ENCODE data around the gene LMTK2.
"Not testable (repeated sequence)": the region's sequence is repeated elsewhere in the genome, so short reads cannot be mapped to it uniquely, and the experiment has no call there.

LMTK2 gene

DNA sequence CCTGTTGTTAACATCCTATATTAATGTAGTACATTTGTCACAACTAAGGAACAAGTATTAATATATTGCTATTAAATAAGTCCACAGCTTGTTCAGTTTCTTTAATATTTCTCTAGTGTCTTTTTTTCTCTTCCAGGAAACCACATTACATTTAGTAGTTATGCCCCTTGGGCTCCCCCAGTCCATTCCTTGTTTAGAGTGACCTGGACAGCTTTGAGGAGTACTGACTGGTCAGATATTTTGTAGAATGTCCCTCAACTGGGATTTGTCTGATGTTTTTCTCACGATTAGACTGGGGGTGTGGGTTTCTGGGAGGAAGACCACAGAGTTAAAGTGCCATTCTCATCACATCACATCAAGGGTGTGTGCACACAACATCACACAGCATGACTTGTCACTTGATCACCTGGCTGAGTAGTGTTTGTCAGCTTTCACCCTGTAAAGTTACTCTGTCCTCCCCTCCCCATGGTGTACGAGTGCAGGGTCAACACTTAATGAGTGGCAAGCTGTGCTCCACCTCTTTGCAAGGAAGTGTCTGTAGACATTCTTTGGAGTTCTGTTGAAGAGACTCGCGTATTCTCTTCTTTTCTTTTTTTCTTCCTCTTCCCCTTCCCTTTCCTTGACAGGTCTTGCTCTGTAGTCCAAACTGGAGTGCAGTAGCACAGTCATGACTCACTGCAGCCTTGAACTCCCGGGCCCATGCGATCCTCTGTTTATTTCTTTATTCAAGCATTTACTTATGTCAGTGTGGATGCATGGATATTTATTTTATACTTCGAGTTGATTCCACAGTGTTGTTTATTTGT is 10.2 kb downstream of the LMTK2 start:
- peaks cover 0 to 2% (median 0%) of the 10 kb centered on the region in 4 experiments for H3K36me3 ChIP-seq (ENCODE audit: control insufficient read depth in 4 of 4, insufficient read depth in 4 of 4, low read length in 3 of 4)
- ChIA-PET CTCF (interaction anchor here (1.0 kb wide), 1 partner anchor 11 kb away, joined by 3 read pairs; no protein-coding TSS in a partner anchor), POLR2A (no interaction called here)

GRCh38 chr7:98119256-98119918 is 12.7 kb downstream of the LMTK2 start:
- no peak overlapping the region for H3K27ac ChIP-seq (ENCODE audit: insufficient read depth in 1 of 2, low read depth in 1 of 2, low read length in 2 of 2, poor library complexity in 1 of 2, severe bottlenecking in 2 of 2)
- POLR2A ChIA-PET: interaction anchor here (0.5 to 0.6 kb wide), 2 partner anchors 15 to 97 kb away, joined by 3 read pairs; no protein-coding TSS in a partner anchor
- no peak for DNase-seq

More for the DNA sequence above, 10.2 kb downstream of the LMTK2 start:
- peaks cover 0 to 11% (median 5%) of the 10 kb centered on the region in 4 experiments for H3K4me1 ChIP-seq (ENCODE audit: control extremely low read depth in 1 of 4, control insufficient read depth in 4 of 4, insufficient read depth in 4 of 4, low read length in 3 of 4)
- DNase-seq: no peak
- no peak overlapping the region for H3K27ac ChIP-seq (ENCODE audit: insufficient read depth in 1 of 2, low read depth in 1 of 2, low read length in 2 of 2, poor library complexity in 1 of 2, severe bottlenecking in 2 of 2)
- peaks cover 0 to 3% (median 0%) of the 10 kb centered on the region in 5 experiments for H3K9me3 ChIP-seq (ENCODE audit: control extremely low read depth in 1 of 5, control insufficient read depth in 4 of 5, insufficient read depth in 2 of 5, low read depth in 1 of 5, low read length in 4 of 5)
- H3K4me3 ChIP-seq (ENCODE audit: control insufficient read depth in 1 of 7, extremely low read depth in 1 of 7, insufficient read depth in 4 of 7, low read depth in 2 of 7, low read length in 6 of 7): no peak overlapping the region
- H3K27me3 ChIP-seq (replicated peaks in 2 of 5; ENCODE audit: control insufficient read depth in 4 of 5, insufficient read depth in 5 of 5, low read length in 4 of 5): no peaks in the 10 kb centered on the region
- WGBS (ENCODE audit: insufficient coverage): 100% methylated on average over 2 of the region's 7 CpGs

DNA sequence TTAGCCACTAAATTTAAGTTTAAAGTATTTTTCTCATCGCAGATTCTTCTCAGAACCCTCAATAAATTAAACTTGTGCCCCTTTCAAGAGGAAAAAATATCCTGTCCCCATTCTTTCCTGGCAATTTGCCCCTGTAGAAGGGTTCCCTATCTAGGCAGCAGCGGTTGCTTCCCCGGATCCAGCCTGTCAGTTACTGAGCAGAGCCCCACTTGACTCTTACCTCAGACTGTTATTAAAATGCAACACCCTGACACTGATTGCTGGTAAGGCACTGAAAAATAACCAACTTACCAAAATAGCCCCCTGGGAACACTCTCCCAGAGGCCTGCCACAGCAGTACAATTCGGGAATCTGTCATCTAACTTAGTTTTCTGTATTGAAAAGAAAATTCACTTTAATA is 13.9 kb downstream of the LMTK2 start:
- WGBS (ENCODE audit: insufficient coverage): 11% methylated on average over 4 of the region's 4 CpGs
- no peak overlapping the region for H3K4me3 ChIP-seq (ENCODE audit: control insufficient read depth in 1 of 7, extremely low read depth in 1 of 7, insufficient read depth in 4 of 7, low read depth in 2 of 7, low read length in 6 of 7)
- DNase-seq: peak in 2 of 3 donors; percentile 7 to 27
- H3K27me3 ChIP-seq (replicated peaks in 2 of 5; ENCODE audit: control insufficient read depth in 4 of 5, insufficient read depth in 5 of 5, low read length in 4 of 5): no peaks in the 10 kb centered on the region
- CTCF ChIA-PET: interaction anchor here (1.0 to 2.3 kb wide), 8 partner anchors 9 to 15 kb away, joined by 3 to 10 read pairs (median 4); no protein-coding TSS in a partner anchor
- no peaks in the 10 kb centered on the region for H3K9me3 ChIP-seq (ENCODE audit: control extremely low read depth in 1 of 5, control insufficient read depth in 4 of 5, insufficient read depth in 2 of 5, low read depth in 1 of 5, low read length in 4 of 5)
- no peaks in the 10 kb centered on the region for H3K36me3 ChIP-seq (ENCODE audit: control insufficient read depth in 4 of 4, insufficient read depth in 4 of 4, low read length in 3 of 4)
- POLR2A ChIA-PET: no interaction called here
- peaks cover 0 to 11% (median 6%) of the 10 kb centered on the region in 4 experiments for H3K4me1 ChIP-seq (ENCODE audit: control extremely low read depth in 1 of 4, control insufficient read depth in 4 of 4, insufficient read depth in 4 of 4, low read length in 3 of 4)
- H3K27ac ChIP-seq (ENCODE audit: insufficient read depth in 1 of 2, low read depth in 1 of 2, low read length in 2 of 2, poor library complexity in 1 of 2, severe bottlenecking in 2 of 2): no peak overlapping the region

More at GRCh38 chr7:98119256-98119918, 12.7 kb downstream of the LMTK2 start:
- peaks cover 0 to 11% (median 6%) of the 10 kb centered on the region in 4 experiments for H3K4me1 ChIP-seq (ENCODE audit: control extremely low read depth in 1 of 4, control insufficient read depth in 4 of 4, insufficient read depth in 4 of 4, low read length in 3 of 4)
- WGBS (ENCODE audit: insufficient coverage): 100% methylated on average over 7 of the region's 10 CpGs
- H3K9me3 ChIP-seq (ENCODE audit: control extremely low read depth in 1 of 5, control insufficient read depth in 4 of 5, insufficient read depth in 2 of 5, low read depth in 1 of 5, low read length in 4 of 5): no peaks in the 10 kb centered on the region
- no peaks in the 10 kb centered on the region for H3K36me3 ChIP-seq (ENCODE audit: control insufficient read depth in 4 of 4, insufficient read depth in 4 of 4, low read length in 3 of 4)
- CTCF ChIA-PET: interaction anchor here (1.1 to 2.3 kb wide), 8 partner anchors 8 to 16 kb away, joined by 3 to 10 read pairs (median 4); no protein-coding TSS in a partner anchor
- H3K4me3 ChIP-seq (ENCODE audit: control insufficient read depth in 1 of 7, extremely low read depth in 1 of 7, insufficient read depth in 4 of 7, low read depth in 2 of 7, low read length in 6 of 7): no peak overlapping the region
- no peaks in the 10 kb centered on the region for H3K27me3 ChIP-seq (replicated peaks in 2 of 5; ENCODE audit: control insufficient read depth in 4 of 5, insufficient read depth in 5 of 5, low read length in 4 of 5)

DNA sequence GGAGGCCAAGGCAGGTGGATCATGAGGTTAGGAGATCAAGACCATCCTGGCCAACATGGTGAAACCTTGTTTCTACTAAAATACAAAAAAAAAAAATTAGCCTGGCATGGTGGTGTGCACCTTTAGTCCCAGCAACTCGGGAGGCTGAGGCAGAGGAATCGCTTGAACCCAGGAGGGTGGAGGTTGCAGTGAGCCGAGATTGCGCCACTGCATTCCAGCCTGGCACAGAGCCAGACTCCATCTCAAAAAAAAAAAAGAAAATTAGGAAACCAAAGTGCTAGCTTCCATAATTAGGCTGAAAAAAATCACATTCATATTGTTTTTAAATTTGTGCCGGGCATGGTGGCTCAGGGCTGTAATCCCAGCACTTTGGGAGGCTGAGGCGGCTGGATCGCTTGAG is 14.7 kb downstream of the LMTK2 start:
- H3K27me3 ChIP-seq (replicated peaks in 2 of 5; ENCODE audit: control insufficient read depth in 4 of 5, insufficient read depth in 5 of 5, low read length in 4 of 5); DNase-seq; H3K27ac ChIP-seq (ENCODE audit: insufficient read depth in 1 of 2, low read depth in 1 of 2, low read length in 2 of 2, poor library complexity in 1 of 2, severe bottlenecking in 2 of 2); H3K36me3 ChIP-seq (ENCODE audit: control insufficient read depth in 4 of 4, insufficient read depth in 4 of 4, low read length in 3 of 4); H3K4me3 ChIP-seq (ENCODE audit: control insufficient read depth in 1 of 7, extremely low read depth in 1 of 7, insufficient read depth in 4 of 7, low read depth in 2 of 7, low read length in 6 of 7); H3K9me3 ChIP-seq (ENCODE audit: control extremely low read depth in 1 of 5, control insufficient read depth in 4 of 5, insufficient read depth in 2 of 5, low read depth in 1 of 5, low read length in 4 of 5): not testable (repeated sequence)
- POLR2A ChIA-PET: interaction anchor here (0.6 to 0.7 kb wide), 2 partner anchors 12 to 21 kb away, joined by 3 to 4 read pairs; no protein-coding TSS in a partner anchor
- 93% methylated on average over 5 of the region's 7 CpGs for WGBS (ENCODE audit: insufficient coverage)
- CTCF ChIA-PET: interaction anchor here (1.0 to 2.1 kb wide), 3 partner anchors 9 to 12 kb away, joined by 3 to 5 read pairs (median 4); no protein-coding TSS in a partner anchor
- H3K4me1 ChIP-seq (ENCODE audit: control extremely low read depth in 1 of 4, control insufficient read depth in 4 of 4, insufficient read depth in 4 of 4, low read length in 3 of 4): peaks cover 0 to 11% (median 7%) of the 10 kb centered on the region in 4 experiments

DNA sequence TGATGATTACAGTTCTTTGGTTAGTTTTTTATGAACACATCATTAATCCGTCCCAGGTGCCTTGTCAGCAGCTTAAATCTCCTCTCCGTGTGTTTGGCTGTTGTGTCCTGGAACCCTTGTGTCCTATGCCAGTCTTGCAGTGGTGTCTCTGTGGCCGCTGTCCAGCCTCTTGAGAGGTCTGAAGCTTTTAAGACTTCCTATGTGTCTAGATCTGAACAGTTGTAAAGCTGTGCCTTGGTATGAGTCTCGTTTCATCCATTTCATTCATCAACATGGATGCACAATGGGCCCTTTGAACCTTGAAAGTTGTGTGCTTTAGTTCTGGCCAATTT is 16.7 kb downstream of the LMTK2 start:
- POLR2A ChIA-PET: no interaction called here
- H3K4me1 ChIP-seq (ENCODE audit: control extremely low read depth in 1 of 4, control insufficient read depth in 4 of 4, insufficient read depth in 4 of 4, low read length in 3 of 4): peaks cover 0 to 11% (median 7%) of the 10 kb centered on the region in 4 experiments
- CTCF ChIA-PET: interaction anchor here (1.5 kb wide), 1 partner anchor 11 kb away, joined by 3 read pairs; no protein-coding TSS in a partner anchor
- 100% methylated on average over 2 of the region's 4 CpGs for WGBS (ENCODE audit: insufficient coverage)
- H3K4me3 ChIP-seq (ENCODE audit: control insufficient read depth in 1 of 7, extremely low read depth in 1 of 7, insufficient read depth in 4 of 7, low read depth in 2 of 7, low read length in 6 of 7): no peak overlapping the region
- DNase-seq: no peak
- H3K27me3 ChIP-seq (replicated peaks in 2 of 5; ENCODE audit: control insufficient read depth in 4 of 5, insufficient read depth in 5 of 5, low read length in 4 of 5): peaks cover 0 to 4% (median 3%) of the 10 kb centered on the region in 5 experiments
- no peaks in the 10 kb centered on the region for H3K36me3 ChIP-seq (ENCODE audit: control insufficient read depth in 4 of 4, insufficient read depth in 4 of 4, low read length in 3 of 4)
- H3K9me3 ChIP-seq (ENCODE audit: control extremely low read depth in 1 of 5, control insufficient read depth in 4 of 5, insufficient read depth in 2 of 5, low read depth in 1 of 5, low read length in 4 of 5): no peaks in the 10 kb centered on the region
- H3K27ac ChIP-seq (ENCODE audit: insufficient read depth in 1 of 2, low read depth in 1 of 2, low read length in 2 of 2, poor library complexity in 1 of 2, severe bottlenecking in 2 of 2): no peak overlapping the region

GRCh38 chr7:98125759-98126158 is 19.1 kb downstream of the LMTK2 start:
- H3K4me1 ChIP-seq (ENCODE audit: control extremely low read depth in 1 of 4, control insufficient read depth in 4 of 4, insufficient read depth in 4 of 4, low read length in 3 of 4): peaks cover 0 to 5% (median 4%) of the 10 kb centered on the region in 4 experiments
- 61% methylated on average over 2 of the region's 6 CpGs for WGBS (ENCODE audit: insufficient coverage)
- H3K27me3 ChIP-seq (replicated peaks in 2 of 5; ENCODE audit: control insufficient read depth in 4 of 5, insufficient read depth in 5 of 5, low read length in 4 of 5): peaks cover 0 to 12% (median 7%) of the 10 kb centered on the region in 5 experiments
- POLR2A ChIA-PET: no interaction called here
- CTCF ChIA-PET: no interaction called here
- DNase-seq: no peak
- no peak overlapping the region for H3K4me3 ChIP-seq (ENCODE audit: control insufficient read depth in 1 of 7, extremely low read depth in 1 of 7, insufficient read depth in 4 of 7, low read depth in 2 of 7, low read length in 6 of 7)
- no peaks in the 10 kb centered on the region for H3K36me3 ChIP-seq (ENCODE audit: control insufficient read depth in 4 of 4, insufficient read depth in 4 of 4, low read length in 3 of 4)
- no peaks in the 10 kb centered on the region for H3K9me3 ChIP-seq (ENCODE audit: control extremely low read depth in 1 of 5, control insufficient read depth in 4 of 5, insufficient read depth in 2 of 5, low read depth in 1 of 5, low read length in 4 of 5)
- no peak overlapping the region for H3K27ac ChIP-seq (ENCODE audit: insufficient read depth in 1 of 2, low read depth in 1 of 2, low read length in 2 of 2, poor library complexity in 1 of 2, severe bottlenecking in 2 of 2)
